Mucosa of stomach (tissue), 1 donor: ENCODE measurements around the gene NUP42.

ENCODE experiments used
- H3K27me3 ChIP-seq: one replicate; pipeline ENCODE4 v1.7.0; 2013; ENCODE audit warnings: mild to moderate bottlenecking, low read length; ENCODE audit not compliant: control insufficient read depth, insufficient read depth
- H3K36me3 ChIP-seq: one replicate; pipeline ENCODE4 v1.7.0; 2013; ENCODE audit warnings: low read length; ENCODE audit not compliant: control insufficient read depth, insufficient read depth
- H3K4me1 ChIP-seq: one replicate; pipeline ENCODE4 v1.7.0; 2013; ENCODE audit warnings: mild to moderate bottlenecking, low read length; ENCODE audit not compliant: control insufficient read depth, insufficient read depth
- H3K4me3 ChIP-seq: one replicate; pipeline ENCODE4 v1.7.0; 2013; ENCODE audit warnings: low read length
- H3K9ac ChIP-seq: one replicate; pipeline ENCODE4 v1.7.0; 2013; ENCODE audit warnings: mild to moderate bottlenecking, low read length, moderate library complexity
- H3K9me3 ChIP-seq: one replicate; pipeline ENCODE4 v1.7.0; 2013; ENCODE audit warnings: mild to moderate bottlenecking, low read length, moderate library complexity; ENCODE audit not compliant: control insufficient read depth
- donor health status: Pancreatic carcinoma.

Gene NUP42, protein sequence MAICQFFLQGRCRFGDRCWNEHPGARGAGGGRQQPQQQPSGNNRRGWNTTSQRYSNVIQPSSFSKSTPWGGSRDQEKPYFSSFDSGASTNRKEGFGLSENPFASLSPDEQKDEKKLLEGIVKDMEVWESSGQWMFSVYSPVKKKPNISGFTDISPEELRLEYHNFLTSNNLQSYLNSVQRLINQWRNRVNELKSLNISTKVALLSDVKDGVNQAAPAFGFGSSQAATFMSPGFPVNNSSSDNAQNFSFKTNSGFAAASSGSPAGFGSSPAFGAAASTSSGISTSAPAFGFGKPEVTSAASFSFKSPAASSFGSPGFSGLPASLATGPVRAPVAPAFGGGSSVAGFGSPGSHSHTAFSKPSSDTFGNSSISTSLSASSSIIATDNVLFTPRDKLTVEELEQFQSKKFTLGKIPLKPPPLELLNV

DNA sequence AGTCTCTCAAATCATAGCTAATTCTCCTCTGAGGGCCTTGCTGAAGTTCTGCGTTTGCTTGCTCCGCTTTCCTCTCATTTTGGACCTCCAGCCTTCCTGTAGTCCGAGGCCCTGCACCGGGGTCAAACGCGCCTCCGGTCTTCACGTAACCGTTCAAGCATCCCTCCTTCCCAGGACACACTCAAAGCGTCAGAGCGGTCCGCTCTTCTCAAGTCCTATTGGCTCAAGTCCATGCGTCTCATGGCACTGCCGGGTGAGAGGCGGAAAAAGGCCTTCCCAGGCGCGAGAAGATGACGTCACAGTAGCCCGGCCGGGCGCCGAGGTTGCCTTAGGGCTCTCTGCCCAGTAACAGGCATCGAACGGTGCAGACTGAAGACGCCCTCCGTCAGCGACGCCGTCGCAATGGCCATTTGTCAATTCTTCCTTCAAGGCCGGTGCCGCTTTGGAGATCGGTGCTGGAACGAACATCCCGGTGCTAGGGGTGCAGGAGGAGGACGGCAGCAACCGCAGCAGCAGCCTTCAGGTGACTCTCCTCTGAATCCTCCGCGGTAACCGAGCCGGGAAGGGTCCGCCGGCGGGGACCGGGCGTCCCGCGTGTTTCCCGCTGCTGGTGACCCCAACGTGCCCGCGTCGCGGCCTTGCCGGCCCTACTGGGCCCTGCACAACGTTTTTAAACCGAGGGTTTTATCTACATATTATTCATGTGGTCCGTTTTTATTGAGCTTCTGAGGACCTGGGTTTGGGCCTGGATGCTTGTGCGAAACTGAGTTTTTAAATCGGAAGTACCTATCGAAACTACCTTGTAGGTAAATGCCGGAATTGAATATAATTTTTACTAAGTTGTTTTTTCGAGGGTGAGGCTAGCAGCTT is at the start of gene NUP42:
Gene NUP42 (plus strand): TSS at position 365 of the 870 bp plus-strand sequence. CDS start 38 bp downstream, at position 403.
- Histone ChIP-seq H3K9me3 (no peaks in the 10 kb centered on the region), H3K36me3 (no peaks in the 10 kb centered on the region), H3K9ac (peak within 1 kb of the TSS; percentile 94), H3K27me3 (no peaks in the 10 kb centered on the region), H3K4me3 (peak within 1 kb of the TSS; percentile 89), H3K4me1 (peaks cover 8% of the 10 kb centered on the region)

- no peaks in the 10 kb centered on the region for H3K36me3 ChIP-seq
- no peaks in the 10 kb centered on the region for H3K4me1 ChIP-seq
- H3K4me3 ChIP-seq, result no peak overlapping the region
- no peak overlapping the region for H3K9ac ChIP-seq
- H3K9me3 ChIP-seq, result no peaks in the 10 kb centered on the region
- H3K27me3 ChIP-seq, result no peaks in the 10 kb centered on the region
Observed at GRCh38 chr7:23133797-23134196, 48.1 kb upstream of the NUP42 start.

- H3K4me1 ChIP-seq, result no peaks in the 10 kb centered on the region
- no peaks in the 10 kb centered on the region for H3K9me3 ChIP-seq
Observed at GRCh38 chr7:23135755-23136154, 46.1 kb upstream of the NUP42 start.

DNA sequence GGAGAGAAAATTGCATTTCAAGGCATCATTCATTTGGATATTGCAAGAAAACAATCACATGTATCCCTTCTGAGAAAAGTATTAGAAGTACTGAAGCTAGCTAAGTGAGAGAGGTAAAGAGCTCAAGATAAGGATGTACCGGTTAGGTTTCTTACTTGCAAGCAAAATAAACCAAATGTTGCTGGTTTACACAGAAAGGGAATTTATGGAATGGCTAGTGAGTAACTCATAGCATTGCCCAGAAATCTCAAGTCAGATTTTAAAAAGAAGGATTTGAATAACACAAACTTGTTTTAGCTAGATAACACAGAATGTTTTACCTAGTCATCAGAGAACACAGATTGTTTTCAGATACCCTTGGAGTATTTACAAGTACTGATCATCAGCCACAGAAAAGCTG is 45.6 kb upstream of the NUP42 start:
- Histone ChIP-seq H3K36me3 (no peaks in the 10 kb centered on the region), H3K9me3 (no peaks in the 10 kb centered on the region), H3K9ac (no peak overlapping the region), H3K4me1 (no peaks in the 10 kb centered on the region), H3K27me3 (no peaks in the 10 kb centered on the region), H3K4me3 (no peak overlapping the region)

More at GRCh38 chr7:23135755-23136154, 46.1 kb upstream of the NUP42 start:
- Histone ChIP-seq H3K36me3 (no peaks in the 10 kb centered on the region), H3K4me3 (no peak overlapping the region), H3K9ac (no peak overlapping the region), H3K27me3 (no peaks in the 10 kb centered on the region)

GRCh38 chr7:23157679-23158078 is 24.2 kb upstream of the NUP42 start:
- Histone ChIP-seq H3K4me3 (no peak overlapping the region), H3K9me3 (no peaks in the 10 kb centered on the region), H3K36me3 (no peaks in the 10 kb centered on the region), H3K27me3 (no peaks in the 10 kb centered on the region), H3K4me1 (no peaks in the 10 kb centered on the region), H3K9ac (no peak overlapping the region)

GRCh38 chr7:23158546-23158945 is 23.3 kb upstream of the NUP42 start:
- no peaks in the 10 kb centered on the region for H3K36me3 ChIP-seq
- H3K9ac ChIP-seq, result no peak overlapping the region
- no peaks in the 10 kb centered on the region for H3K9me3 ChIP-seq
- no peaks in the 10 kb centered on the region for H3K4me1 ChIP-seq
- H3K4me3 ChIP-seq, result no peak overlapping the region
- no peaks in the 10 kb centered on the region for H3K27me3 ChIP-seq

DNA sequence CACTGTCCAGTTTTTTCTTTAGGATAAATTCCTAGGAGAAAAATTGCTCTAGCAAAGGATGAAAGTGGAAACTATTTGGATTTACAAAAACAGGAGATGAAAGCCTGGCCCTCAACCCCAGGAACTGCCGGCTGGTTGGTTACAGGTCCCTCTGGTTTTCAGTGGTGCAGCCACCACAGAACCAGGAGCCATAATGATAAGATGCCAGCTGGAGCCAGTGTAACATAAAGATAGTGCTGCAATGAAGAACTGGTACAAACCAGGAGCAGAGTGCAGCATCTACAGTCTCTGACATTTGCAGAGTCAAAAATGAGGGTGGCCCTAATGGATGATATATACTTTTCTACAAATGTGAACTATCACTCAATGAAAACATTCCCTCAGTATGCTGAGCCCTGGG is 20.4 kb upstream of the NUP42 start:
- Histone ChIP-seq H3K4me3 (no peak overlapping the region), H3K4me1 (no peaks in the 10 kb centered on the region), H3K9me3 (no peaks in the 10 kb centered on the region), H3K27me3 (no peaks in the 10 kb centered on the region), H3K9ac (no peak overlapping the region), H3K36me3 (no peaks in the 10 kb centered on the region)

GRCh38 chr7:23164846-23165245 is 17.0 kb upstream of the NUP42 start:
- Histone ChIP-seq H3K4me1 (no peaks in the 10 kb centered on the region), H3K36me3 (no peaks in the 10 kb centered on the region), H3K27me3 (no peaks in the 10 kb centered on the region), H3K4me3 (no peak overlapping the region), H3K9ac (no peak overlapping the region), H3K9me3 (no peaks in the 10 kb centered on the region)

GRCh38 chr7:23165316-23165715 is 16.5 kb upstream of the NUP42 start:
- Histone ChIP-seq H3K4me3 (no peak overlapping the region), H3K9me3 (no peaks in the 10 kb centered on the region), H3K36me3 (no peaks in the 10 kb centered on the region), H3K4me1 (no peaks in the 10 kb centered on the region), H3K9ac (no peak overlapping the region), H3K27me3 (no peaks in the 10 kb centered on the region)

DNA sequence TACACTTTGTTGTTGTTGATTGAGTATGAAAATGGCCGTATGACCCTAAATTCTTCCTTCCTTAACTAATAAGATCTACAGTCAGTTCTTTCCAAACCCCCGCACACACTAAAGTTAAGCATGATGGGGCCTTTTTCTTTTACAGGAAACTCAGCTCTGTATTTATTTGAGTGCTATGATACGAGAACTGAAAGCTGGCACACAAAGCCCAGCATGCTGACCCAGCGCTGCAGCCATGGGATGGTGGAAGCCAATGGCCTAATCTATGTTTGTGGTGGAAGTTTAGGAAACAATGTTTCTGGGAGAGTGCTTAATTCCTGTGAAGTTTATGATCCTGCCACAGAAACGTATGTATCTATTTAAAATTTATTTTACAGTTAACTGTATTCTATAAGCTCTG is 14.2 kb upstream of the NUP42 start:
- Histone ChIP-seq H3K4me1 (no peaks in the 10 kb centered on the region), H3K9me3 (no peaks in the 10 kb centered on the region), H3K36me3 (no peaks in the 10 kb centered on the region), H3K27me3 (no peaks in the 10 kb centered on the region), H3K4me3 (no peak overlapping the region), H3K9ac (no peak overlapping the region)

GRCh38 chr7:23168111-23168885 is 13.6 kb upstream of the NUP42 start:
- H3K9ac ChIP-seq, result no peak overlapping the region
- H3K4me3 ChIP-seq, result no peak overlapping the region
- no peaks in the 10 kb centered on the region for H3K27me3 ChIP-seq
- H3K36me3 ChIP-seq, result no peaks in the 10 kb centered on the region
- no peaks in the 10 kb centered on the region for H3K4me1 ChIP-seq
- no peaks in the 10 kb centered on the region for H3K9me3 ChIP-seq
